Gastrocnemius medialis (tissue), 4 donors: ENCODE data around the gene ERCC4. TPM values are rescaled to one million over a fixed set of nuclear protein-coding genes. Genes with fewer than 3 reads are reported as not detected.
A peak's percentile ranks its signal among the peaks of the same experiment; 100 is the strongest.
"Not testable (repeated sequence)": the region's sequence is repeated elsewhere in the genome, so short reads cannot be mapped to it uniquely, and the experiment has no call there.

Experiments used
- ATAC-seq, 2 donors: fragments of 150-250 bp; one replicate each; pipeline ENCODE4 v1.9.1; 2016
- DNase-seq, 2 donors: peaks; one replicate each; pipeline ENCODE4 v3.0.0-alpha.2; 2019
- H3K27ac ChIP-seq, 4 donors: fragments of 200-600 bp; sonication (generic); 1 replicate in 1 of 4; 2 replicates in 3 of 4; pipeline ENCODE4 v1.5.1; 2016 to 2018; ENCODE audit warnings: mild to moderate bottlenecking in 2 of 4, moderate library complexity in 1 of 4
- H3K27me3 ChIP-seq, 3 donors: fragments of 200-600 bp; sonication (generic) in 2 of 3; 1 replicate in 1 of 3; 2 replicates in 2 of 3; pipeline versions ENCODE4 v1.5.1 to v1.6.0; 2016 to 2019; ENCODE audit warnings: mild to moderate bottlenecking in 1 of 3, moderate library complexity in 1 of 3
- H3K36me3 ChIP-seq, 2 donors: fragments of 200-600 bp; sonication (generic) in 1 of 2; one replicate each; pipeline ENCODE4 v1.5.1; 2017 to 2018
- H3K4me1 ChIP-seq, 2 donors: fragments of 200-600 bp; sonication (generic) in 1 of 2; one replicate each; pipeline ENCODE4 v1.5.1; 2016 to 2017; ENCODE audit warnings: mild to moderate bottlenecking in 2 of 2
- H3K4me3 ChIP-seq, 4 donors: fragments of 200-600 bp; sonication (generic) in 3 of 4; 1 replicate in 1 of 4; 2 replicates in 3 of 4; pipeline ENCODE4 v1.5.1; 2016 to 2019; ENCODE audit warnings: mild to moderate bottlenecking in 2 of 4
- H3K9me3 ChIP-seq, 3 donors: fragments of 200-600 bp; sonication (generic) in 2 of 3; 1 replicate in 1 of 3; 2 replicates in 2 of 3; pipeline ENCODE4 v1.5.1; 2016 to 2019
- CTCF ChIP-seq, 5 experiments: fragments of 450-650 bp in 3 of 5; fragments of 200-600 bp in 2 of 5; sonication (generic) in 2 of 5; IDR thresholded peaks in 4 of 5; conservative IDR thresholded peaks in 1 of 5; 1 replicate in 4 of 5; 2 replicates in 1 of 5; pipeline ENCODE4 v1.5.1; 2016 to 2019; ENCODE audit warnings: antibody characterized with exemption in 5 of 5, mild to moderate bottlenecking in 3 of 5, moderate library complexity in 3 of 5
- POLR2A ChIP-seq, 2 donors: fragments of 450-650 bp; IDR thresholded peaks; one replicate each; pipeline ENCODE4 v1.6.1; 2017; ENCODE audit warnings: antibody characterized with exemption in 2 of 2, mild to moderate bottlenecking in 2 of 2, moderate library complexity in 2 of 2
- in situ Hi-C, 4 donors: fragments of 200-750 bp; cut with MboI; loops; one replicate each; pipeline versions ENCODE4 v1.15.0 to v1.8.0; 2017; ENCODE audit warnings: low sequenced_read_pairs in 4 of 4
- intact Hi-C: fragments of 100-400 bp; cut with DNase I; formaldehyde crosslinking; loops from one replicate; pipeline ENCODE4 v1.15.1; 2023; ENCODE audit warnings: low total_unique reads
- total RNA-seq, 4 donors: library from RNA; depleted of rRNA; stranded (reverse); fragments of >200 nt; gene quantifications; one replicate each; pipeline versions ENCODE4 v1.1.0 to v1.2.3, GENCODE V29; 2016

ERCC4 gene
- total RNA-seq, 4 donors from 2014 or later = 7.1 to 11.5 (median 8.4) TPM

GRCh38 chr16:13902052-13902451, 17.9 kb upstream of the ERCC4 start:
- Histone ChIP-seq H3K27me3 (no peaks in the 10 kb centered on the region), H3K36me3 (no peaks in the 10 kb centered on the region), H3K27ac (no peak overlapping the region), H3K4me1 (peaks cover 9 to 16% of the 10 kb centered on the region in 2 donors), H3K4me3 (no peak overlapping the region), H3K9me3 (no peaks in the 10 kb centered on the region)
- no peak for TF ChIP-seq CTCF (IDR thresholded peaks at IDR 0.05 in 4 of 5, conservative IDR thresholded peaks at IDR 0.05 in 1 of 5)
- no peak for TF ChIP-seq POLR2A (IDR thresholded peaks at IDR 0.05)
- DNase-seq (no peak), ATAC-seq (no peak)
- in situ Hi-C loops = no loop called here
- intact Hi-C loops = no loop called here

DNA sequence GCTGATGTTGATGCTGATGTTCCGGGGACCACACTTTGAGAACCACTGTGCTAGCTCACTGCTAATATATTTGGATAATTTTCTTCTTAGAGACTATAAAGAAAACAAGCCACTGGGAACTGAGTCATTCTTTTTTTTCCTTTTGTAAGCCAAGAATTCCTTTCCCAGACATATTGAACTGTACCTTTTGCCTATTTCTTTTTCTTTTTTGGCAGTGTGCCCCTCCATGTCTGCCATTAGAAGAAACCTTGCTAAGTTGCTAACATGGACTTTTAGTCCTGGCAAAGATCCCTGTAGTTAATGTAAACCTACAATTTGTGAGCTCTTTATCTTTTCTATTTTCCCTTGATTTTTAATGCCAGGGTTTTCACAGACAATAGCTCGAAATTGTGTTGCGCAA, 17.3 kb upstream of the ERCC4 start:
- in situ Hi-C loops = no loop called here
- Histone ChIP-seq H3K36me3 (no peaks in the 10 kb centered on the region), H3K27ac (no peak overlapping the region), H3K4me3 (no peak overlapping the region), H3K27me3 (no peaks in the 10 kb centered on the region), H3K9me3 (no peaks in the 10 kb centered on the region), H3K4me1 (peaks cover 9 to 10% of the 10 kb centered on the region in 2 donors)
- TF ChIP-seq CTCF (IDR thresholded peaks at IDR 0.05 in 4 of 5, conservative IDR thresholded peaks at IDR 0.05 in 1 of 5) (no peak), POLR2A (IDR thresholded peaks at IDR 0.05) (no peak)
- intact Hi-C loops = no loop called here
- no peak for DNase-seq
- ATAC-seq = no peak

DNA sequence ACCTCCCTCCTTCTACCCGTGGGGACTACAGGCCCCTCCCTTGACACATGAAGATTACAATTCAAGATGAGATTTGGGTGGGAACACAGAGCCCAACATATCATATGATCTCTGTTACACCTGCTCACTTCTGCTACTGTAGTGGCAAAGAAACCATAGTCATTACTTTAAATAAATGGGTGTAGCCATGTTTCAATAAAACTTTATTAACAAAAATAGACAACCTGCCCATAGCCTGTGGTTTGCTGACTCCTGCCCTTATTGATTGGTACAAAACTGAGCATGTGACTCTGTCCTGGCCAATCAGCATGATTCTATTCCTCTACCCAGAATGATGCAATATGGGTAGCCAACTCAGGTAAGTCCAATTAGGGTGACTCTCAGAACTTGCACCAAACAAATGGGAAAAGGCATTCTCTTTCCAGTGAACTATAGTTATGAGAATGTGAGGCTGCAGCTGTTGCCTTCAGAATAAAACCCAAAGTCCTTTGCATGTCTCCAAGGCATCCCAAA, 15.7 kb upstream of the ERCC4 start:
- no peak overlapping the region for H3K4me3 ChIP-seq
- H3K9me3 ChIP-seq = no peaks in the 10 kb centered on the region
- H3K27me3 ChIP-seq = no peaks in the 10 kb centered on the region
- ATAC-seq (no peak), DNase-seq (no peak)
- H3K27ac ChIP-seq = no peak overlapping the region
- TF ChIP-seq POLR2A (IDR thresholded peaks at IDR 0.05) (no peak), CTCF (IDR thresholded peaks at IDR 0.05 in 4 of 5, conservative IDR thresholded peaks at IDR 0.05 in 1 of 5) (no peak)
- H3K4me1 ChIP-seq = peaks cover 0 to under 1% of the 10 kb centered on the region in 2 donors
- intact Hi-C loops (no loop called here), in situ Hi-C loops (no loop called here)
- H3K36me3 ChIP-seq = no peaks in the 10 kb centered on the region

- H3K9me3 ChIP-seq, intact Hi-C loops, H3K4me1 ChIP-seq, ATAC-seq, H3K27ac ChIP-seq, H3K36me3 ChIP-seq, H3K4me3 ChIP-seq, in situ Hi-C loops, H3K27me3 ChIP-seq: not testable (repeated sequence)
- peak in 1 of 2 donors; percentile 25 for DNase-seq
- TF ChIP-seq CTCF (IDR thresholded peaks at IDR 0.05 in 4 of 5, conservative IDR thresholded peaks at IDR 0.05 in 1 of 5) = peak in 3 of 5 experiments; percentile 20 to 41 (median 28)
These were observed 15.1 kb upstream of the ERCC4 start for GRCh38 chr16:13904822-13905221.
